K562 (cell line): ENCODE data around the gene PRKCSH. TPM values are rescaled to one million over a fixed set of nuclear protein-coding genes. Genes with fewer than 3 reads are reported as not detected.

Source experiments
- ATAC-seq: fragments of 200-7000 bp; cut with Tn5 transposase; 3 replicates; pipeline ENCODE4 v1.9.1; 2020; ENCODE audit warnings: moderate library complexity
- BruUV-seq: library from RNA; stranded (reverse); fragments of 400-500 nt; replicated peaks from 2 replicates; lab custom pipeline; 2021; lab: Mats Ljungman, UMichigan
- CTCF ChIA-PET: fragments of 300-600 bp; formaldehyde crosslinking; extraction: SDS; loops from one replicate; lab custom pipeline; 2021; ENCODE audit warnings: low intra/inter-chr PET ratio; lab: Yijun Ruan, JAX
- POLR2A ChIA-PET: fragments of 300-600, 350-650 bp; sonication (Branson Sonifier 250); formaldehyde crosslinking; extraction: SDS; loops from one replicate; lab custom pipeline; 2021; ENCODE audit warnings: antibody characterized with exemption, inconsistent platforms; lab: Yijun Ruan, JAX
- DNase-seq, 4 experiments: peaks; one replicate each; pipeline versions ENCODE4 v3.0.0 to v3.0.0-alpha.2; 2011 to 2018; ENCODE audit warnings: low spot score in 3 of 4, mixed read lengths in 3 of 4; ENCODE audit errors: extremely low read depth in 1 of 4
- FAIRE-seq: peaks from 2 replicates; lab custom pipeline; 2011; peaks lifted over from hg19 to GRCh38; lab: Jason Lieb, UNC
- H2AFZ ChIP-seq: 2 replicates; pipeline ENCODE4 v1.6.0; 2011; ENCODE audit warnings: low read depth, low read length, control low read depth, inconsistent platforms
- H3K27ac ChIP-seq: fragments of 200-600 bp; 3 replicates; pipeline ENCODE4 v1.8.0; 2011; ENCODE audit warnings: low read depth, mild to moderate bottlenecking, control low read depth, inconsistent platforms, low read length, moderate library complexity, mixed read lengths; ENCODE audit errors: extremely low read depth
- H3K27me3 ChIP-seq, 2 experiments: fragments of 300-600 bp in 1 of 2; 2 replicates in 1 of 2; 3 replicates in 1 of 2; pipeline versions ENCODE4 v1.6.0 to v1.8.0; 2011; ENCODE audit warnings: inconsistent platforms in 2 of 2, low read length in 2 of 2, mild to moderate bottlenecking in 1 of 2, mixed read lengths in 1 of 2, moderate library complexity in 1 of 2; ENCODE audit not compliant: control insufficient read depth in 2 of 2, insufficient read depth in 2 of 2
- H3K36me3 ChIP-seq: fragments of 300-600 bp; 3 replicates; pipeline ENCODE4 v1.8.0; 2011; ENCODE audit warnings: mild to moderate bottlenecking, low read length, inconsistent platforms; ENCODE audit not compliant: control insufficient read depth, insufficient read depth
- H3K4me1 ChIP-seq, 2 experiments: fragments of 200-600 bp in 1 of 2; replicated peaks in 1 of 2; 2 replicates in 1 of 2; 3 replicates in 1 of 2; pipeline versions ENCODE4 v1.5.1 to v1.8.0; 2011; ENCODE audit warnings: inconsistent platforms in 2 of 2, low read length in 2 of 2, mild to moderate bottlenecking in 1 of 2, mixed read lengths in 1 of 2, moderate library complexity in 1 of 2; ENCODE audit not compliant: control insufficient read depth in 2 of 2, insufficient read depth in 2 of 2
- H3K4me2 ChIP-seq: 2 replicates; pipeline ENCODE4 v1.6.1; 2011; ENCODE audit warnings: low read length, control low read depth, inconsistent platforms, mixed read lengths; ENCODE audit not compliant: insufficient read depth
- H3K4me3 ChIP-seq: fragments of 200-600 bp; sonication (generic), shearing (Covaris generic); 2 replicates; pipeline ENCODE4 v1.5.1; 2016; ENCODE audit warnings: control low read depth, inconsistent platforms
- H3K79me2 ChIP-seq: fragments of 200-600 bp; 3 replicates; pipeline ENCODE4 v1.8.0; 2011; ENCODE audit warnings: low read length, inconsistent platforms; ENCODE audit not compliant: control insufficient read depth, insufficient read depth
- H3K9ac ChIP-seq, 2 experiments: 2 replicates each; pipeline versions ENCODE4 v1.6.0 to v1.6.1; 2011; ENCODE audit warnings: low read depth in 2 of 2, low read length in 2 of 2, control low read depth in 1 of 2, inconsistent platforms in 1 of 2, mild to moderate bottlenecking in 1 of 2, mixed read lengths in 1 of 2; ENCODE audit not compliant: insufficient read depth in 1 of 2
- H3K9me1 ChIP-seq: one replicate; pipeline ENCODE4 v1.6.0; 2011; ENCODE audit warnings: inconsistent platforms, mild to moderate bottlenecking, low read length, moderate library complexity; ENCODE audit not compliant: control insufficient read depth, insufficient read depth
- H3K9me3 ChIP-seq: replicated peaks from 2 replicates; pipeline ENCODE4 v1.5.1; 2011; ENCODE audit warnings: low read depth, low read length, inconsistent platforms; ENCODE audit not compliant: control insufficient read depth, insufficient read depth
- H4K20me1 ChIP-seq: replicated peaks from 2 replicates; pipeline ENCODE4 v1.6.1; 2011; ENCODE audit warnings: low read length, inconsistent platforms, mixed read lengths; ENCODE audit not compliant: control insufficient read depth, insufficient read depth
- ZZZ3 ChIP-seq: fragments of 450-650 bp; IDR thresholded peaks from 2 replicates; pipeline ENCODE4 v1.6.1; 2016; ENCODE audit warnings: antibody characterized with exemption, mild to moderate bottlenecking, moderate library complexity
- WGBS: fragments of 100-300 bp; shearing (Covaris generic); methylation state at CpG from one replicate; pipeline ENCODE4 v1.1.6; 2016; ENCODE audit warnings: low coverage, mixed read lengths; ENCODE audit not compliant: insufficient coverage; ENCODE audit errors: missing lambda C conversion rate; 5-methylcytosine and 5-hydroxymethylcytosine counted together
- in situ Hi-C: fragments of 300-500 bp; cut with MboI; formaldehyde crosslinking; loops from 4 replicates; pipeline ENCODE4 v1.15.0; 2018; ENCODE audit warnings: inconsistent platforms, mixed read lengths
- intact Hi-C: fragments of 100-400 bp; cut with micrococcal nuclease; formaldehyde crosslinking; loops from 2 replicates; pipeline ENCODE4 v1.14.2; 2022
- polyA plus RNA-seq, 8 experiments: library from polyadenylated mRNA; depleted of rRNA in 4 of 8; stranded (reverse) in 5 of 8; unstranded in 3 of 8; fragments of >200 nt; fragmentation: Nextera tagmentation in 2 of 8; fragmentation: Illumina TruSeq in 1 of 8; extraction: Ambion mirVana in 2 of 8; extraction: Trizol in 1 of 8; gene quantifications; 2 replicates each; pipeline versions ENCODE4 v1.2.1 to v1.2.3, GENCODE V29; 2011 to 2014; ENCODE audit warnings: inconsistent platforms in 1 of 8, missing spikeins in 1 of 8
- total RNA-seq, 7 experiments: library from RNA; depleted of rRNA in 6 of 7; stranded (reverse); fragments of >200 nt in 6 of 7; fragmentation: Illumina TruSeq in 2 of 7; extraction: Trizol in 2 of 7; gene quantifications; 2 replicates each; pipeline versions ENCODE4 v1.2.1 to v1.2.3, GENCODE V29; 2011 to 2021; ENCODE audit warnings: low replicate concordance in 1 of 7
- TF ChIP-seq, protein P1 (sequence below): fragments of 250-450 bp; sonication (Bioruptor Pico); IDR thresholded peaks from 2 replicates; pipeline ENCODE4 v1.5.0; 2021; ENCODE audit warnings: mild to moderate bottlenecking, borderline replicate concordance
- TF ChIP-seq, protein P2 (sequence below): conservative IDR thresholded peaks from 2 replicates; pipeline ENCODE4 v1.6.1; 2011; ENCODE audit warnings: low read depth, mild to moderate bottlenecking, low read length; ENCODE audit not compliant: control insufficient read depth

The PRKCSH gene
- total and polyA plus RNA-seq, 9 of the 15 experiments (the other 6 are each of a cell fraction or from before 2014, with no cell fraction given), result 2.3 to 297 (median 48.1) TPM

DNA sequence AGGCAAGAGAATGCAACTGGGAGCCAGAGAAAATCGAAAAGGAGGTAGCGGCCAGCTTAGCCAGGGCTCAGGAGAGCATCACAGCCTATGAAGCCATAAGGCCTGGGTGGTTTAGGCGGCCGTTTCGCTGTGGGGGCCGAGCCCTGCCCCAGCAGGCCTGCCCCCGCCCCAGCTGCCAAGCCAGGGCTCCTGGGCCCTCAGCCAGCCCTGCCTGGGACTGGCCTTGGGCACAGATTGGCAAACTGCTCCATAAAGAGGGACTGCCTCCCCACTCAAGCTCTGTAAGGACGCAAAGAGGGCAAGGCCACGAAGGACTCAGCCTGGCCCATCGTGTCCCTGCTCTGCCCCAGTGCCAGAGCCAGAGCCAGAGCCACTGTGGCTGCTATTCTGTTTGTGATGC, 60.0 kb downstream of the PRKCSH start:
- no TSS peak for BruUV-seq
- Histone ChIP-seq H2AFZ (no peak overlapping the region), H3K27ac (no peak overlapping the region), H3K4me3 (no peak overlapping the region)
- DNase-seq (no peak), ATAC-seq (no peak)
- intact Hi-C loops, result loop anchor here (5.0 kb wide), 1 partner anchor 42 kb away; the partner anchor contains the start of gene CNN1
- TF ChIP-seq, protein P1, sequence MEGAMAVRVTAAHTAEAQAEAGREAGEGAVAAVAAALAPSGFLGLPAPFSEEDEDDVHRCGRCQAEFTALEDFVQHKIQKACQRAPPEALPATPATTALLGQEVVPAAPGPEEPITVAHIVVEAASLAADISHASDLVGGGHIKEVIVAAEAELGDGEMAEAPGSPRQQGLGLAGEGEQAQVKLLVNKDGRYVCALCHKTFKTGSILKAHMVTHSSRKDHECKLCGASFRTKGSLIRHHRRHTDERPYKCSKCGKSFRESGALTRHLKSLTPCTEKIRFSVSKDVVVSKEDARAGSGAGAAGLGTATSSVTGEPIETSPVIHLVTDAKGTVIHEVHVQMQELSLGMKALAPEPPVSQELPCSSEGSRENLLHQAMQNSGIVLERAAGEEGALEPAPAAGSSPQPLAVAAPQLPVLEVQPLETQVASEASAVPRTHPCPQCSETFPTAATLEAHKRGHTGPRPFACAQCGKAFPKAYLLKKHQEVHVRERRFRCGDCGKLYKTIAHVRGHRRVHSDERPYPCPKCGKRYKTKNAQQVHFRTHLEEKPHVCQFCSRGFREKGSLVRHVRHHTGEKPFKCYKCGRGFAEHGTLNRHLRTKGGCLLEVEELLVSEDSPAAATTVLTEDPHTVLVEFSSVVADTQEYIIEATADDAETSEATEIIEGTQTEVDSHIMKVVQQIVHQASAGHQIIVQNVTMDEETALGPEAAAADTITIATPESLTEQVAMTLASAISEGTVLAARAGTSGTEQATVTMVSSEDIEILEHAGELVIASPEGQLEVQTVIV (CRISPR knock-in tag), result no peak
- no peak for TF ChIP-seq ZZZ3
- TF ChIP-seq, protein P2, sequence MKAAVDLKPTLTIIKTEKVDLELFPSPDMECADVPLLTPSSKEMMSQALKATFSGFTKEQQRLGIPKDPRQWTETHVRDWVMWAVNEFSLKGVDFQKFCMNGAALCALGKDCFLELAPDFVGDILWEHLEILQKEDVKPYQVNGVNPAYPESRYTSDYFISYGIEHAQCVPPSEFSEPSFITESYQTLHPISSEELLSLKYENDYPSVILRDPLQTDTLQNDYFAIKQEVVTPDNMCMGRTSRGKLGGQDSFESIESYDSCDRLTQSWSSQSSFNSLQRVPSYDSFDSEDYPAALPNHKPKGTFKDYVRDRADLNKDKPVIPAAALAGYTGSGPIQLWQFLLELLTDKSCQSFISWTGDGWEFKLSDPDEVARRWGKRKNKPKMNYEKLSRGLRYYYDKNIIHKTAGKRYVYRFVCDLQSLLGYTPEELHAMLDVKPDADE, result no peak
- TF ChIP-seq, all 486 proteins: peak for 0
- no peaks in the 10 kb centered on the region for H3K9me3 ChIP-seq
- H3K79me2 ChIP-seq, result no peaks in the 10 kb centered on the region
- 85% methylated on average over 10 of the region's 10 CpGs for WGBS
- in situ Hi-C loops, result loop anchor here (5.0 kb wide), 1 partner anchor 92 kb away; no protein-coding TSS in a partner anchor
- H3K9me1 ChIP-seq, result no peaks in the 10 kb centered on the region
- peaks cover 14 to 41% of the 10 kb centered on the region in 2 experiments for H3K4me1 ChIP-seq
- H3K36me3 ChIP-seq, result peaks cover 11% of the 10 kb centered on the region; the same call in 2 of the 3 replicates
- POLR2A ChIA-PET, result interaction anchor here (0.6 to 0.8 kb wide), 2 partner anchors 304 to 895 kb away, joined by 3 to 4 read pairs; no protein-coding TSS in a partner anchor
- H4K20me1 ChIP-seq, result peaks cover 4% of the 10 kb centered on the region; the same call in 1 of the 2 replicates
- H3K9ac ChIP-seq, result peak overlapping the region in 1 of 2 experiments; percentile 33; a peak in 2 of 4 replicates
- no peak for FAIRE-seq
- H3K4me2 ChIP-seq, result no peak overlapping the region
- CTCF ChIA-PET, result interaction anchor here (1.1 to 1.4 kb wide), 2 partner anchors 13 to 63 kb away, joined by 3 to 4 read pairs; partner anchors contain the start of gene ELOF1
- no peaks in the 10 kb centered on the region for H3K27me3 ChIP-seq
